Skeletal muscle satellite cell (primary cell): ENCODE measurements around the gene PRKG2. TPM values are rescaled to one million over a fixed set of nuclear protein-coding genes. Genes with fewer than 3 reads are reported as not detected.

Experiments used
- H3K27me3 ChIP-seq: 2 replicates; pipeline ENCODE4 v1.7.0; 2013; ENCODE audit warnings: low read length; ENCODE audit not compliant: control insufficient read depth, insufficient read depth
- H3K36me3 ChIP-seq: 2 replicates; pipeline ENCODE4 v1.7.0; 2013; ENCODE audit warnings: mild to moderate bottlenecking, control low read depth, low read length; ENCODE audit not compliant: insufficient read depth
- H3K4me1 ChIP-seq: 2 replicates; pipeline ENCODE4 v1.7.0; 2013; ENCODE audit warnings: low read length; ENCODE audit not compliant: control insufficient read depth, insufficient read depth
- H3K4me2 ChIP-seq: 2 replicates; pipeline ENCODE4 v1.7.0; 2013; ENCODE audit warnings: mild to moderate bottlenecking, low read length
- H3K4me3 ChIP-seq: 2 replicates; pipeline ENCODE4 v1.7.0; 2013; ENCODE audit warnings: low read length
- H3K9ac ChIP-seq: 2 replicates; pipeline ENCODE4 v1.7.0; 2013; ENCODE audit warnings: mild to moderate bottlenecking, low read depth, low read length, moderate library complexity
- H3K9me3 ChIP-seq: replicated peaks from 2 replicates; pipeline ENCODE4 v1.7.0; 2013; ENCODE audit warnings: mild to moderate bottlenecking, control low read depth, low read length
- total RNA-seq: library from RNA; depleted of rRNA; stranded (reverse); fragments of >200 nt; gene quantifications from 2 replicates; pipeline ENCODE4 v1.2.3, GENCODE V29; 2012; rRNA removed

PRKG2 gene
- 0.44 and 0.76 TPM in 2 replicates for total RNA-seq

- H3K4me2 ChIP-seq: peak within 1 kb of the TSS; percentile 80
- peaks cover 14% of the 10 kb centered on the region for H3K4me1 ChIP-seq
- peak within 1 kb of the TSS; percentile 69 for H3K4me3 ChIP-seq
- peaks cover 34% of the 10 kb centered on the region for H3K27me3 ChIP-seq
- no peaks in the 10 kb centered on the region for H3K9me3 ChIP-seq
- H3K36me3 ChIP-seq: no peaks in the 10 kb centered on the region
- no peak within 1 kb of the TSS for H3K9ac ChIP-seq
Observed at GRCh38 chr4:81214881-81215868, at the start of gene PRKG2. PRKG2 (minus strand) TSS chr4:81215222; CDS start chr4:81205047, 10,175 bp downstream.

GRCh38 chr4:81260443-81261101 is 45.5 kb upstream of the PRKG2 start:
- Histone ChIP-seq H3K36me3 (no peaks in the 10 kb centered on the region), H3K9ac (no peak overlapping the region), H3K27me3 (no peaks in the 10 kb centered on the region), H3K4me2 (no peak overlapping the region), H3K4me1 (peaks cover 24% of the 10 kb centered on the region), H3K9me3 (no peaks in the 10 kb centered on the region), H3K4me3 (no peak overlapping the region)

DNA sequence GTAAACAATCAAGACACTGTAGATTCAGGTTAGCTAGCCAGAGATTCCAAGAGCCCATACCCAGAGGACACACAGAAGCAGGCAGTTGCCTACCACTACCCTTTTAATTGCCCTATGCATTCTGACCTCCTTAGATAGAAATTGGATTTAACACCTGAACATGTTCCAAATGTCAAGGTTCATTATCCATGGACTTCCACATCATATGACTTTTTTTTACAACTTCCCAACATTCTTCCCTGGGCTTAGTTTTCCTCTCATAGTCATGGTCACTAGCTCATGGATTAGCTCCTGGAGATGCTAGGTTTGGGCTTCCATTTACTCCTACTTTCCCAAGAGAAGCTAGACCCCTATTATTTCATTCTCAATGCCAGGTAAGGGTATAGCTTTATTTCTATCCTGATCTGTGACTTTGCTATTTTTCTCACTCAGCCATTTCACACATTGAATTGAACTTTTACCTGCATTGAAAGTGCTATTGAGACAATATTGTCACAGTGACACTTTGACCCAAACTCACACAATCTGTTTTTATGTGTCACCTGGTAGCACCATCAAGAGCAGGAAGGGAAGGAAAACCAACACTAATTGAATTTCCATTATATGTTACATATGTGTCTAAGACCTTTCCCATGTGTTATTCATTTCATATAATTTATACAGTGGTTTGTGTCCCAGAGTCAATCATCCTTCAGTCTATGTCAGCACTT is 44.0 kb upstream of the PRKG2 start:
- peaks cover 25% of the 10 kb centered on the region for H3K4me1 ChIP-seq
- no peaks in the 10 kb centered on the region for H3K9me3 ChIP-seq
- no peak overlapping the region for H3K4me2 ChIP-seq
- no peaks in the 10 kb centered on the region for H3K27me3 ChIP-seq
- no peak overlapping the region for H3K9ac ChIP-seq
- no peak overlapping the region for H3K4me3 ChIP-seq
- no peaks in the 10 kb centered on the region for H3K36me3 ChIP-seq

DNA sequence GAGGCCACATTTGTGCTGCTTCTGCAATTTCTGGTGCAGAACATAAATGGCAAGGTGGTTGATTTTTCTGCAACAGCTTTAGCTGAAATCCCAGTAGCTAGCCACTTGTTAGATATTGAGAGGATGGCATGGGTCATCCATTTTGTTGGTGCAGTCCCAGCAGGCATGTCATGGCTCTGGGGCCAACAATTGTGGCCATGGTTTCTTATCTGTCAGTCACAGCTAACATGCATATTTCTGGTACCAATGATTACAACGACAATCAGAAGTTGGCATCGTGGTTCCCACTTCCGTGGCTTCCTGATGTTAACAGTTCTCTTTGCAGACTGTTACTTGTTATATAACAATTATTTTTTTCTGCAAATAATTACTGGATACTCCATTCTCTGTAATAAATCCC is 42.8 kb upstream of the PRKG2 start:
- H3K27me3 ChIP-seq: no peaks in the 10 kb centered on the region

DNA sequence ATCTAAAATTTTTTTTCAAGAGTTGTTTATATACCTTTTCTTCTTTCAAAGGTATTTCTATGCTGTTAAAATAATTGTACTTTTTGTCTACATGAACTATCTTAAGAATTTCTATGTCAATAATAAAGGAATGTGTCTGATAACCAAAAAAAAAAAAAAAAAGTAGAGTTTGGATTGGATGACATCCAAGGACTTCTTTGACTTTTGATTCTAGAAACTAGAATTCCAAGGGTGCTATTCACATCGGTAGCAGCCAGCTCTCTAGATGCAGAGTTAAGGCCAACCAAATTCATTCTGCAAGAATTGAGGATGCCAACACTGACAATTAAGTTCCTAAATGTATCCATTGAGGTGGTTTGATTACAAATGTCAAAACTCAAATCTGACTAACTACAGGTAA is 42.0 kb upstream of the PRKG2 start:
- Histone ChIP-seq H3K36me3 (no peaks in the 10 kb centered on the region), H3K9me3 (no peaks in the 10 kb centered on the region), H3K4me3 (no peak overlapping the region), H3K4me2 (peak overlapping the region; percentile 30), H3K4me1 (peaks cover 25% of the 10 kb centered on the region), H3K27me3 (no peaks in the 10 kb centered on the region), H3K9ac (no peak overlapping the region)

More for the DNA sequence above, 42.8 kb upstream of the PRKG2 start:
- Histone ChIP-seq H3K36me3 (no peaks in the 10 kb centered on the region), H3K4me3 (no peak overlapping the region), H3K9me3 (no peaks in the 10 kb centered on the region), H3K4me1 (peaks cover 25% of the 10 kb centered on the region), H3K4me2 (no peak overlapping the region), H3K9ac (no peak overlapping the region)

GRCh38 chr4:81256059-81256970 is 41.3 kb upstream of the PRKG2 start:
- Histone ChIP-seq H3K36me3 (no peaks in the 10 kb centered on the region), H3K4me1 (peaks cover 25% of the 10 kb centered on the region), H3K4me2 (peak overlapping the region; percentile 30), H3K9me3 (no peaks in the 10 kb centered on the region), H3K27me3 (no peaks in the 10 kb centered on the region), H3K9ac (no peak overlapping the region), H3K4me3 (peak overlapping the region; percentile 10)

DNA sequence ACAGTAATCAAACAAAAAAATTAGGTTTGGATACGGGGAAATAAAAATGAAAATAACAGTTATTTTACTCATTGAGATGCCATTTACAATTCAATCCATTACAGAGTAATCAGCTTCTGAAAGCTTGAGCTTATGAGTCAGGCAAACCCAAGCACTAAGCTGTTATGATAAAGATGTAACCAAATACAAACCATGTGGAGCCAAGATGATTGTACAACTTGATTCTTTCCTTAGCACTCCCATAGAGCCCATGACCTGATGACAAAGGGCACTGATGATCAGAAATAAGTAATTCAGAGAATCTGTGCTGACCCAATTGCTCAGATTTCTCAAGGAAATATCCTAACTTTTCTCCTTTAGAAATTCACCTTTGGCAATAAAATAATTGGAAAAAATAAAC is 40.5 kb upstream of the PRKG2 start:
- Histone ChIP-seq H3K27me3 (no peaks in the 10 kb centered on the region), H3K4me2 (peak overlapping the region; percentile 22), H3K9me3 (no peaks in the 10 kb centered on the region), H3K36me3 (no peaks in the 10 kb centered on the region), H3K9ac (no peak overlapping the region), H3K4me3 (no peak overlapping the region), H3K4me1 (peaks cover 25% of the 10 kb centered on the region)

- Histone ChIP-seq H3K4me3 (no peak overlapping the region), H3K27me3 (no peaks in the 10 kb centered on the region), H3K36me3 (no peaks in the 10 kb centered on the region), H3K4me1 (no peaks in the 10 kb centered on the region), H3K4me2 (no peak overlapping the region), H3K9me3 (no peaks in the 10 kb centered on the region), H3K9ac (no peak overlapping the region)
Observed at GRCh38 chr4:81250430-81250829, 35.4 kb upstream of the PRKG2 start.

DNA sequence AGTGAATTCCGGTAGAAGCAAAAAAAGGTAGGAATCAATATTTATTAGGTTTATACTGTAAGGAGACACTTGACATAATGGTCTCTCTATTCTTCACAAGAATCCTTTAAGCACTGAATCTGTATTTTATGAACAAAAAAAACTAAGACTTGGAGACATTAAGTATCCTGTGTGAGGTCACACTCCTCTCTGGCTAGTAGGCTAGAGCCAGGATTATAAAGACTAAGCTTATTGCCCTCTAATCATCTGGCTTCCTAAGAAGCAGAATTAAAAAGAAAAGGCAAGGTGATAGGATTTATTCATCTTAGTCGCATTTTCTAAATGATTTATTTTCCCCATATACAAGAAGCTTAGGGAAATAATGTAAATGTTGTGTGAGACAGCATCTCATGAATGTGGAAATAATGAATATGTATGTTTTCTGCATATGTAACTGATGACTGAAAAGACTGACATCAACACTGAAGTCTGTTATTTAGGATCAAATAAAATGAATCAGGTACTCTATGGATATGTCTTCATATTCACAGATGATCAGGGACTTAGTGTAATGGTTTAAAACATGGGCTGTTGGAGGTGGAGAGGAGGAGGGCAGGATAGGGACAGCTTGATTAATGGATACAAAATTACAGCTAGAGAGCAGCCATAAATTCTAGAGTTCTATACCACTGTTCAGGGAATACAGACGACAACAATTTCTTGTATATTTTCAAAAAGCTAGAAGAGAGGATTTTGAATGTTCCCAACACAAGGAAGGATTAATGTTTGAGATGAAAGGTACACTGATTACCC is 30.4 kb upstream of the PRKG2 start:
- H3K4me1 ChIP-seq: no peaks in the 10 kb centered on the region
- no peaks in the 10 kb centered on the region for H3K9me3 ChIP-seq
- H3K4me2 ChIP-seq: no peak overlapping the region
- H3K4me3 ChIP-seq: no peak overlapping the region
- no peak overlapping the region for H3K9ac ChIP-seq
- no peaks in the 10 kb centered on the region for H3K27me3 ChIP-seq
- no peaks in the 10 kb centered on the region for H3K36me3 ChIP-seq

DNA sequence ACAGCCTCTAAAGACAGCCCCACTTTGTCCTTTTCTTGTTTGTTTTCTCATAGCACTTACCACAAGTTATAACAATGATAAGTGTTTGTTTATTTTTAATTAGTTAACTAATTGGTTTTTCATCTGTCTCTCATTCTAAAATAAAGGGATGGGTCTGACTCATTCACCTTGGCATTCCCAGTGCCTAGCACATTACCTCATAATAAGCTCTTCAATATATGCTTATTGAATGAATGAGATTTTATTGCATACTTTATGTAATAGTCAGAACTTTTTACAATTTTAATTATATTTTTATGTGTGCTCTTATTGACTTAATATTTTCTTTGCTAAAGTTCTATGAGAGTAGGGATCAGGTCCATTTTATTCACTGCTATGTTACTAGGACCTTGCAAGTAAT is 22.8 kb upstream of the PRKG2 start:
- H3K9ac ChIP-seq: no peak overlapping the region
- no peaks in the 10 kb centered on the region for H3K4me1 ChIP-seq
- H3K4me2 ChIP-seq: no peak overlapping the region
- no peak overlapping the region for H3K4me3 ChIP-seq
- no peaks in the 10 kb centered on the region for H3K36me3 ChIP-seq
- no peaks in the 10 kb centered on the region for H3K27me3 ChIP-seq
- no peaks in the 10 kb centered on the region for H3K9me3 ChIP-seq
